GM10266 (cell line): ENCODE data around the gene DCD.

Experiments
- DNase-seq: peaks from one replicate; pipeline ENCODE4 v3.0.0; 2012; ENCODE audit errors: extremely low spot score
- TF ChIP-seq, protein P1 (sequence below): IDR thresholded peaks from 2 replicates; pipeline ENCODE4 v1.5.1; 2012; ENCODE audit warnings: mild to moderate bottlenecking, low read depth; ENCODE audit not compliant: control insufficient read depth, insufficient read depth; ENCODE audit errors: missing control alignments

DCD gene

GRCh38 chr12:54624315-54625279 is 23.6 kb downstream of the DCD start:
- TF ChIP-seq, protein P1, sequence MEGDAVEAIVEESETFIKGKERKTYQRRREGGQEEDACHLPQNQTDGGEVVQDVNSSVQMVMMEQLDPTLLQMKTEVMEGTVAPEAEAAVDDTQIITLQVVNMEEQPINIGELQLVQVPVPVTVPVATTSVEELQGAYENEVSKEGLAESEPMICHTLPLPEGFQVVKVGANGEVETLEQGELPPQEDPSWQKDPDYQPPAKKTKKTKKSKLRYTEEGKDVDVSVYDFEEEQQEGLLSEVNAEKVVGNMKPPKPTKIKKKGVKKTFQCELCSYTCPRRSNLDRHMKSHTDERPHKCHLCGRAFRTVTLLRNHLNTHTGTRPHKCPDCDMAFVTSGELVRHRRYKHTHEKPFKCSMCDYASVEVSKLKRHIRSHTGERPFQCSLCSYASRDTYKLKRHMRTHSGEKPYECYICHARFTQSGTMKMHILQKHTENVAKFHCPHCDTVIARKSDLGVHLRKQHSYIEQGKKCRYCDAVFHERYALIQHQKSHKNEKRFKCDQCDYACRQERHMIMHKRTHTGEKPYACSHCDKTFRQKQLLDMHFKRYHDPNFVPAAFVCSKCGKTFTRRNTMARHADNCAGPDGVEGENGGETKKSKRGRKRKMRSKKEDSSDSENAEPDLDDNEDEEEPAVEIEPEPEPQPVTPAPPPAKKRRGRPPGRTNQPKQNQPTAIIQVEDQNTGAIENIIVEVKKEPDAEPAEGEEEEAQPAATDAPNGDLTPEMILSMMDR: no peak

GRCh38 chr12:54622463-54623183 is 25.5 kb downstream of the DCD start:
- DNase-seq: no peak
- TF ChIP-seq, protein P1: no peak

More at GRCh38 chr12:54624315-54625279, 23.6 kb downstream of the DCD start:
- no peak for DNase-seq

DNA sequence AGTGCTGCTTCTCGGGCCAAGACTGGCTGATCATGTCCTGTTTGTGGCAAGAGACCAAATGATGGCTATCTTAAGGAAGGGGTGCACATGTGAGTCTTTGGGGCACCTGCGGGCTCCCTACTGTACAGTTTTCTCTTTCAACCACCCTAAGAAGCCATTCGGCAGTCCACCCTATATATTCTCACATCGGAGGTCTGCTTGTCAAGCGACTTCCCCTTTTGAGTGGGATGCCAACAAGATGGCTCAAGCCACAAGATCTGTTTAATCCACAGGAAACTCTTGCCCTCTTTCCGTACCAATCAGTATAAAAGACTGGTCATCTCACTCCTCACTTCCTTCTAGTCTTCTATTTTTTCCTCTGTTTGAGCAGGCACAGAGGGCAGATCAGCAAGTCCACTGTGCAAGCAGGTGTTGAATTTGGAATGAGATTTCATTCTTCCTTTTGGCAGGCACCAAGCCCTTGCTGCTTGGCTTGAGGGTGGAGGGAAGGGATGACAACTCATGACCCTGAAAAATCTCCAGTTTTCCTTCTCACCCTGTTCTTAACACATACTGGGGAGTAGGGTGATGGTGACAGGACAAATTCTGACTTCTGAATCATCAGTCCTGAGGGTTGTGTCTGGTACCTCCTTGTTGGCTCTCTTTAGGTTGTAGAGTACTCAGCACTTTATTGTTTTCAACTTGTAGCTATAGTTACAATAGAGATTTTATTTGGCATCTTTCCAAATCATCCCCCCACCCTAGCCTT is 31.1 kb downstream of the DCD start:
- DNase-seq: no peak
- TF ChIP-seq, protein P1: no peak

DNA sequence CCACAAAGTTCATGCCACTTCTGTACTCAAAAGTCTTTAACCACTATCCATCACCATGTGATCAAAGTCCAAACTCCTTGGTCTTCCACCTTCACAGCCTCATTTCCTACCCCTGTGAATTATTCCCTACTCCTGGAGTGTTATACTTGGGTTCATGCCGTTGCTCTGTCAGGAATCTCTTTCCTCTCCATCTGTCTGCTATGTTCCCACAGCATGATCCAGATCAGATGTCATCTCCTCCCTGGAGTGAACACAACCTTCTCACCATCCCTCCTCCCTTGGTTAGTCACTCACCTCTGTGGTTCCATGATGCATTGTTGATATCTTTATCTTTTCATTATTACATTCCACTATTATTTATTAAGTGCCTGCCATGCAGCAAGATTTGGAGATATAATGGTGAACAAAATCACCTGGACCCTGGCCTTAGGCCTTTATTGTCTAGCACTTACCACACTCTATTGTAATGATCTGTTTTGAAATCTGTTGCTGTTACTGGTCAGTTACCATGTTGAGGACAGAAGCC is 35.9 kb downstream of the DCD start:
- TF ChIP-seq, protein P1: no peak
- no peak for DNase-seq

GRCh38 chr12:54611715-54612149 is 36.4 kb downstream of the DCD start:
- no peak for DNase-seq
- TF ChIP-seq, protein P1: no peak

GRCh38 chr12:54608769-54609168 is 39.4 kb downstream of the DCD start:
- TF ChIP-seq, protein P1: no peak
- no peak for DNase-seq
